ENCODE data around the gene SIGLEC12.
"Not testable (repeated sequence)": the region's sequence is repeated elsewhere in the genome, so short reads cannot be mapped to it uniquely, and the experiment has no call there.

The SIGLEC12 gene

DNA sequence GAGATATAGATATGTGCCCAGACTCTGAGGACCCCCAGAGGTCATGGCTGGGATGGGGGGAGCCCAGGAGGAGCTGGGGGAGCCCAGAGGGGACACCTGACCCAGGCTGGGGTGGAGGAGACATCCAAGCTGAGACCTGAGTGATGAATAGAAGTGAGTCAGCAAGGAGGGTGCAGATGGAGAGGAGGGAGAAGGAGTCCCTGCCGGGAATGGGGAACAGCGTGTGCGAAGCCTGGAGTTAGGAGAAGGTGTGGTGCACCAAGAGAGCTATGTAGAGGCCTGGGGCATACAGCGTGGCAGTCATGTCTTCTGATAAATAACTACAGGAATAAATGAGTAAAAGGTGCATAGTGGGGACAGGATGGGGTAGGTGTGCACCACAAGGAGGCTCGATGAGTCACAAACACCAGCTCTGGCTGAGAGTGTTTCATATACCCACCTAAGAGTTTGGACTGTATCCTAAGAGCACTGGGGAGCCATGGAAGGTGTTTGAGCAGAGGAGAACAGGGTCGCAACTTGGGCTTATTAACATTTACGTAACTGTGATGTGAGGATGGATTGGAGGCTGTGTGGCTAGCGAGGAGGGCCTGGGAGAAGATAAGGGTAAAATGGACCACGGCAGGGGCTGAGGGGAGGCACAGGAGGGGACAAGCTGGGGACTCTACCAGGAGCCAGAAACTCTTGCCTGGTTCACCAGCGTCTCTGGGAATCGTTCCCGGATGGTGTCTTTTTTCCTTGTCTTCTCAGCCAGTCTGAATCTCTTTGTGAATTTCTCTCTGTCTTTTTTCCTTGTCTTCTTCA lies 21.9 kb downstream of the SIGLEC12 start:
- DNase-seq (ENCODE audit: low spot score): no peak

DNA sequence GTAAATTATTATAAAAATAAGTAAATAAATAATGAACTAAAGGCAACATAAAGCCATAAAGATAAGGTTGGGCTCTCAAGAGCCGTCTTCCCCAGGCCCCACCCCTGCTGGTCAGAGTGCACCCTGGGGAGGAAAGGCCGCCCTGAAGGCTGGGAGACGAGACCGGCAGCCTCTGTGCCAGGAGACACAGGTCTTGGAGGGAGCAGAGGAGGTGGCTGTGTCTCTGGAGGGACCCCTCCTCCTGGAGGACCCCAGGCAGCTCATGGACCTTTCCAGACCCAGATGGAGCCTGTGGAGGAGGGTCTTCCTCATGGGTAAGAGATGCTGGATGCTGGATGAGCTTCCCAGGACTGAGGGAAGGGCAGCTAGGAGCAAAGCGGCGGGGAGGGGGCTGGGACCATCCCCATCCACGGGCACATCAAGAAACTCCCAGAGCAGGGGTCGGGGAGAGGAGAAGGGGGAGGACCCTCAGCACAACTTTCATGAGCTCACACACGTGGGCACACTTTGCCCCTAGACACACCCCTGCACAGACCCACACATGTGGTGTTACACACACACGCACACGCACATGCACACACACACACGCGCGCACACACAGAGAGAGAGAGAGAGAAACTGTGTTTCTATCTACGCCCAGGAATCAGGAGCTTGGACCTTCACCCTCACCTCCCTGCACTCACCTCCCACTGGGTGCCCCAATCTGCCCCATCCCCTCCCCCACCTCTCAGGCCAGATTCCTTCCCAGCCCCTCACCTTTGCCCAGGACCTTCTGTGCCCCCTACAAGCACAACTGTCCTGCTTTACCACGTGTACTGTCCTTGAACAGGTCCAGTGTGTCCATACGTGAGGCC lies 23.0 kb downstream of the SIGLEC12 start, which contains the start of gene CEACAM18:
Gene CEACAM18, plus strand, starts transcription at position 159 of the 854 bp plus-strand sequence.
- DNase-seq (ENCODE audit: low spot score): no peak

DNA sequence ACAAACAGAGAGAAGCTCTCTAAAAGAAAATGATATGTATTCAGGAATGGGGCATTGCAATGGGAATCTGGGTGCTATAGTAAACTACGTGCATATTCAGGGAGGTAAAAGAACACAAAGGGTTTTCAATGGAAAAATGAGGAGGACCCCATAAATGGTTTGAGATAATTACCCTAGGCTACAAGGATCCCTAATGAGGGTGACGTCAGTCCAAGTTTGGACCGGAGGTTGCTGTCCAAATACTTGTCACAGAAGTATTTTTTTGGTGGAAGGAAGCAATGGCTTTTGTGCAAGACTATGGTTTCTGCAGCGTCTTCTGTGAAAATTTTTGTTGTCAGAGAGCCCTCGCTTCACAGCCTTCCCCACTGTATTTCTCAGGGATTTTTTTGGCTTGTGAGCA lies 24.3 kb downstream of the SIGLEC12 start:
- no peak for DNase-seq (ENCODE audit: low spot score)

DNA sequence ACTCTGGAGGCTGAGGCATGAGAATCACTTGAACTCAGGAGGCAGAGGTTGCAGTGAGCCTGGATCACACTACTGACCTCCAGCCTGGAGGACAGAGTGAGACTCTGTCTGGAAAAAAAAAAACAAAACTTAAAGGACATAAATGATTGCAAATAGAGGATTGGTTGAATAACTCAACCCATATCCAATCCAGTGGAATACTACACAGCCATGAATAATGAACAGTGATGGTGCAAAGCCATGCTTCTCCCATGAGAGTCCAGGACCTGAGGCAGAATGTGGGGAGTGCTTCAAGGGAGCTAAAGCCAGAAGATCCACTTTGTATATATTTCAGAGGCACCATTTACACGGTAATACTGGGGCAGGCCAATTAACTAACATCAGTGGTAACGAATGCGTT lies 25.4 kb downstream of the SIGLEC12 start:
- no peak for DNase-seq (ENCODE audit: low spot score)

DNA sequence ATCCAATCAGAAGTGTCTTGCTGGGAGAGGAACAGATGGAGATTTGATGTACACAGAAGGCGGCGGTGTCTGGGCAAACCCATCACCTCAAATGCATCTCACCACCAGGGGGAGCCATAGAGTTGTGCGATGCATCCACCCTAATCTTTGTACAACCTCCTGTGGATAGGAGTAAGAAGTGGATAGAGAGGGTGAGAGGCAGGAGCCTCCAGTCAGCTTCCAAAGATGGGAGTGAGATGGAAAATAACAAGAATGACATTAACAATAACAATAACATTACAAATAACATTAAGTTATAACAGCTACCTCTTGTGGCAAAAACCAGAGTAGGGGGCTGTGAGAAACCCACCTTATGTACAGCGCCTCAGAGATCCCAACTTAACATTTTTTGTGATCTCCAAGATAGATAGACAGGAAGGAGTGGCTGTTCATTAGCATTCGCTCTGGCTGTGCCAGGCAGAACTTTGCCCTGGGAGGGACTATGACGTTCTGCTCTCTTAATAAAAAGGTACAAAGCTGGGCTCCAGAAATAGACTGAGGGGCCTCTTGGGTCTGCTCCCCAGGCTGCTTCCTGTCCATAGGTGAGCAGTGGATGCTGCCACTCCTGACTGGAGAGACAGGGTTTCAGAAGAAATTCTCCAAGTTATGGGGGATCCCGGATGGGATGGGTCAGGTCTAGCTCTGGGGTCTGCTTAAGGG lies 28.4 kb downstream of the SIGLEC12 start:
- DNase-seq (ENCODE audit: low spot score): no peak

DNA sequence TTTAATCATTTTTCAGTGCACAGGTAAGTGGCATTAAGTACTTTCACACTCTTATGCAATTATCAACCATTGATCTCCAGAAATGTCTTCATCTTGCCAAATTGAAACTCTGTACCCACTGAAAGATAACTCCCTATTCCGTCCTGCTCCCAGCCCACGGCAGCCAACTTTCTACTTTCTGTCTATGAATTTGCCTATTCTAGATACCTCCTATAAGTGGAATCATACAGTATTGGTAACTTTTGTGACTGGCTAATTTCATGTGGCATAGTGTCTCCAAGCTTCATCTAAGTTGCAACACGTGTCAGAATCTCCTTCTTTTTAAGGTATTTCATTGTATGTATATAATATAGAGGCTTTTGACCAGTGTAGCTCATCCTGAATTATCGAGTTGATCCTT lies 29.0 kb downstream of the SIGLEC12 start:
- DNase-seq (ENCODE audit: low spot score): no peak

DNA sequence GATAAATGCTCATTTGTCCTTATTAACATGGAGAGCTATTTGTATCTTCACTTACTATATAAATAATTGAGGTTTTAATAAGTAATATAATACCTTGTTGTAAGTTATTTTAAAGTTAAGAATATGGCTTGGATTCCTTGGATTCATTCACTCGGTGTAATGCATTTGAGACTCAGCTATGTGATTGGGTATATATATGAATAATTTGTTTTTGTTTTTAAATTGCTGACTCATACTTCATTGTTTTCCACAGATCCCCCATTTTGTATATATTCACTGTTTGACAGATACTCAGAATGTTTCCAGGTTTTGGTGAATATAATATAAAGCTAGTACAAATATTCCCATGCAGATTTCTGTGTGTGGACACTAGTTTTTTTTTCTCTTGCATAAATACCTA lies 30.1 kb downstream of the SIGLEC12 start:
- no peak for DNase-seq (ENCODE audit: low spot score)

DNA sequence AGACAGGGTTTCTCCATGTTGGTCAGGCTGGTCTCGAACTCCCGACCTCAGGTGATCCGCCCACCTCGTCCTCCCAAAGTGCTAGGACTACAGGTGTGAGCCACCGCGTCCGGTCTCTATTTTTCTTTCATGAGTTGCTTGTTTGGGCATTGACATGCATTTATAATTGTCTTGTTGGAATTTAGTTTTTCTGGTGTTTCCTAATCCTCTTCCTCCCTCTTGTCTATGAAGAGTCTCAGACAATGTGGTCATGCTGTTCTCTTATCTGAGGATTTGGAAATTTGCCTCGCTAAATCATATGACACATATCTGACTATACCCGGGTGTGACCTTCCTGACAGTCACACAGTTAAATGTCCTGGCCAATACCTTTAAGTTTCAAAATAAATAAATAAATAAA lies 30.6 kb downstream of the SIGLEC12 start:
- no peak for DNase-seq (ENCODE audit: low spot score)

DNA sequence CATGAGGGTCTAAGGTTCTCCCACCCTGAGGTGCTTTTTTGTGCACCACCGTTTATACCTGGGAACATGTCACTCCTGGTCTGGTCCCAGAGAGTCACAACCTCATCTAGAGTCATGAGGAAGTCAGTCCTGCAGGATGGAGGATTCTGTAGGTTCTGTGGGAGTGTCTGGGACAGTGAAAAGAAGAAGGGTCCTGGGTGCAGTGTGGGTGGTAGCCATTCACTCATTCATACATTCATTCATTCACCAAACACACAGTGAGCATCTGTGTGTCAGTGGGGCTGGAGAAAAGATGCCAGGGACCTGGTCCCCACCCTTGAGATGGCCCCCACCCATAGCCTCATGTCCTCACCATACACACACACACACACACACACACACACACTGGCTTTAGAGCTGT lies 32.0 kb downstream of the SIGLEC12 start:
- DNase-seq (ENCODE audit: low spot score): no peak

DNA sequence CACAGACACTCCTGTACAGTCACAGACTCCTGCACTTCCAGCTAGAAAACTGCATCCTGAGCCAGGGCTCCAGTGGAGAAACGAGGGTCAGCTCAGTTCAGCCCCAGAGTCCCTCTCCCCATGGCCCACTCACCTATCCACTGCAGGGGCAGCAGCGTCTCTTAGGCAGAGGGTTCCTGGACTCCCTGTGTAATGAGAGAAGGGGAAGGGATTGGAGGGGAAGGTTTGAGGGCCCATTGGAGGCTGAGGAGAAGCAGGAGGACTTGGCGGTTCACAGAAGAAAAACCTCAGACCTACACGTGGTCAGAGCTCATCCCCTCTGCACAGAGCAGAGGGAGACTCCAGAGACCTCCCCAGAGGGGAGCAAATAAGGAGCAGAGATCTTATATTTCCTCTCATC lies 32.4 kb downstream of the SIGLEC12 start:
- DNase-seq (ENCODE audit: low spot score): no peak

DNA sequence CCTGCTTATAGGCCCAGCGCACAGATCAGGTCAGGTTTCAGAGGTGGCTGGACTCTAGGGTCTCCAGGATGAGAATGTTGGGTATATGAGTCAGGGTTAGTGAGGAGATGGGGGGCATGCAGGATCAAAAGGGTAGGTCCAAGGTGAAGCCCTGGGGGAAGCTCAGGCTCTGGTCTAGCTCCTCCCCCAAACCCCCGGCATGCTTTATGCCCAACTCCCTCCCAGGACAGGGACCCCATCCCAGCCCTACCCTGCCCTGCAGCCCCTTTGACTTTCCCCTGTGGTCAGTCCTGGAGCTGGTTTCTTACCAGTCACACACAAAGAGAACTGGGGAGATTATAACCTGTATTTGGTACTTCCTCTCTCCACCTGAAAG lies 33.1 kb downstream of the SIGLEC12 start:
- no peak for DNase-seq (ENCODE audit: low spot score)

DNA sequence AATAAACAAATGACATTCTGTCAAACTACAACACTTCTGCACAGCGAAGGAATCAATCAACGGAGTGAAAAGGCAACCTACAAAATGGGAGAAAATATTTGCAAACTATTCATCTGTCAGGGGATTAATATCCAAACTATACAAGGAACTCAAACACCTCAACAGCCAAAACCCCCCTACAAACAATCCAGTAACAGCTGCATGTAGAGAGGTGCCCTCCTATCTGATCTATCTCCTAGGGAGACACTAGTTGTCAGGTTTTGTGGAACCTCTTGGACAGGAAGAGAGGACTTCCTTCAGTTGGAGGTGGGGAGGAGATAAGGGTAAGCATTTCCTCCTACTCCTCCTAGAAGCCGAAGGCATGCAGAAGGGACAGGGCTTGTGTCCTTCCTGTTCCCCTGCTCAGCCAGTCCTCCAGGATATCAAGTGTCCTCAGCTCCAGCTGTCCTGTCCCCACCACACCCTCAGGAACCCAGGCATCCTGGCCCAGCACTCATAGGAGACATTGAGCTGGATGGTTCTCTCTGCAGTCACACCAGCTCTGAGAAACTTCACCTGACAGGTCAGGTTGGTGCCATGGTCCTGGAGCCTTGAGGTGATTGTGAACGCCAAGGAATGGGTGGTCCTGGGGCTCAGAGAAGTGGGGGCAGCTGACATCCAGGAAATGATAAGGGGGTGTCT lies 33.6 kb downstream of the SIGLEC12 start:
- DNase-seq (ENCODE audit: low spot score): no peak

DNA sequence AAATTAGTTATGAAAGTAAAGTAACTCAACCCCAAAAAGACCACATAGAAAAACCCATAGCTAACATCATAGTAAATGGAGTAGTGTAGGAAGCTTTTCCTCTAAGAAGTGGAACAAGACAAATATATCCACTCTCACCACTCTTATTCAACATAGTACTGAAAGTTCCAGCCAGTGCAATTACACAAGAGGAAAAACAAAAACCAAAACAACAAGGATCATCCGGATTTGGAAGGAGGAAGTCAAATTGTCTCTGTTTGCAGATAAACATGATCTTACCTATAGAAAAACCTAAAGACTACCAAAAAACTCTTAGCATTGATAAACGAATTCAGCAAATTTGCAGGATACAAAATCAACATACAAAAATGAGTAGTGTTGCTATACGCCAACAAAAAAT lies 34.9 kb downstream of the SIGLEC12 start:
- DNase-seq (ENCODE audit: low spot score): no peak

DNA sequence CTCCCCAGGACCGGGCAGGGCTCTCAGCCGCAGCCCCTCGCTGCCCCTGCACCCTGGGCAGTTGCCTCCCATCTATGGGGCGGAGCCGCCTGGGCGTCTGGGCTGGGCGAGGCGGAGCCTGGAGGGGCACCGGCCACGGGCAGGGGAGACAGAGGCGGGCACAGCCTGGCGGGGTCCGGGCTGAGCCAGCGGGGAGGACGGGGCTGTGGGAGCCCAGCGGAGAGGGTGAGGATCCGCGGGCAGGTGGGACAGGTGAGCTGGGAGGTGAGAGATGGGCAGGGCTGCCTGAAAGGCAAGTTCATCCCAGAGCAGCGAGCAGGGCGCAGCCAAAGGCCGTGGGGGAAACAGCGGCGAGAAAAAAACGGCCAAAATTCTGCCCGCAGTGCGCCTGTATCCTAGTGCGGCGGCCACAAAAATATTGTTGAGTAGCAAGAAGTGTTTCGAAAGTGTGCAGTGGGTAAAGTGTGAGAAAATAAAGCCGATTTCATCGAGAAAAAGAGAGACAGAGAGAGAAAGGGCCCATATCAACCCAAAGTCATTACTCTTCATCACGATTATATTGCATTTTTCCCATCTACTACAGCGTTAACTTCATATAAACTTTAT lies 37.5 kb downstream of the SIGLEC12 start:
- not testable (repeated sequence) for DNase-seq (ENCODE audit: low spot score)

DNA sequence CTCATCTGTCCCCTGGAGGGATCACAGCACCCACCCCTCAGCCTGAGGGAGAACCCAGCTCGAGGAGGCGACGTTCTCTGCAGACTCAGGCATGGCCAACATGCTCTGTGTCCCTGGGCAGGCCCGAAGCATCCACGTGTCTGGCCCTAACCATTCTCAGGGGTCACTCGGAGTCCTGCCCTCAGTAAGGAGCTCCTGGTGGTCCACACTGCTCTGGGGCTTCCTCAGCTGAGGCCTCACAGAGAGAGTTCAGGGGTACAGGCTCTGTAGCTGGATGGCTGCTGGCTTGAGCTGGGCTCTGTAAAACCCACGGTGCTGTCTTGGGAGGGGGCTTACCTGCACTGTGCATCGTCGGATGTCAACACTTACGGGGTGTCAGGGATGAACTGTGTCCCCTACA lies 38.9 kb downstream of the SIGLEC12 start:
- DNase-seq (ENCODE audit: low spot score): no peak

DNA sequence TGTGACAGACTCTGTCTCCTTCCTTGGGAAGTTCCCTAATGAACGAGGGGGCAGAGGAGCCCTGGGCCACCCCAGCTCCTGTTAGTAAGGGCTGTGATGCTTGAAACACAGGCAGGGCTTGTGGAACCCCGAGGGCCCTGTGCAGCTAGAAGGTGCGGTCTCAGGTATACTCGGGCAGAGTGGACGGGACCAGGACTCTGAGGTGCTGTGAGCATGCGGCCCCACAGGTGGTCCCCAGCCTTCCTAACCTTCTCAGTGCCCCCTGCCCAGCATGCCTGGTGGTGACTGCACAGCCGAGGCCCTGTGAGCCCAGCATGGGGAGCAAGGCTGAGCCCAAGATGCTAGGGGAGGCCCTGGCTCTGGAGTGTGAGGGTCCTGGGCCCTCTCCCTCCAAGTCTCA lies 39.3 kb downstream of the SIGLEC12 start:
- no peak for DNase-seq (ENCODE audit: low spot score)

DNA sequence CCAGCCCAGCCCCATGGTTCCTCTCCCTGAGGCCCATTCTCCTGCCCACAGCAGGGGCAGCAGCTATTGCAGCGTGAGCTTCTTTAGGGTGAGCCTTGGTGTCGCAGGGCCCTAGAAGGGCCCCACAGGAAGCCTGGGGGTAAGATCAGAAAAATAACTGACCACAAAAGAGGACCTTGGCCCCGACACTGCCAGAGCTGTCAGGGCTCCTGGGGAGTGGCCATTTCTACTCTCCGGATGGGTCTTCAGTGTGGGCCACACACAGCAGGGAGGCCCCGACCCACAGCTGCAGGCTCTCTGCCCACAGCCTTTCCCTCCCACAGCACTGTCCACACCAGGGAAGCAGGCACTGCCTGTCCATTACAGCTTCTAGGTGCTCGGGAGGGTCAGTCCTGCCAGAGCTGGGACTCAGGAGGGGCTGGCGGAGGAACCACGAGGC lies 39.9 kb downstream of the SIGLEC12 start:
- no peak for DNase-seq (ENCODE audit: low spot score)

DNA sequence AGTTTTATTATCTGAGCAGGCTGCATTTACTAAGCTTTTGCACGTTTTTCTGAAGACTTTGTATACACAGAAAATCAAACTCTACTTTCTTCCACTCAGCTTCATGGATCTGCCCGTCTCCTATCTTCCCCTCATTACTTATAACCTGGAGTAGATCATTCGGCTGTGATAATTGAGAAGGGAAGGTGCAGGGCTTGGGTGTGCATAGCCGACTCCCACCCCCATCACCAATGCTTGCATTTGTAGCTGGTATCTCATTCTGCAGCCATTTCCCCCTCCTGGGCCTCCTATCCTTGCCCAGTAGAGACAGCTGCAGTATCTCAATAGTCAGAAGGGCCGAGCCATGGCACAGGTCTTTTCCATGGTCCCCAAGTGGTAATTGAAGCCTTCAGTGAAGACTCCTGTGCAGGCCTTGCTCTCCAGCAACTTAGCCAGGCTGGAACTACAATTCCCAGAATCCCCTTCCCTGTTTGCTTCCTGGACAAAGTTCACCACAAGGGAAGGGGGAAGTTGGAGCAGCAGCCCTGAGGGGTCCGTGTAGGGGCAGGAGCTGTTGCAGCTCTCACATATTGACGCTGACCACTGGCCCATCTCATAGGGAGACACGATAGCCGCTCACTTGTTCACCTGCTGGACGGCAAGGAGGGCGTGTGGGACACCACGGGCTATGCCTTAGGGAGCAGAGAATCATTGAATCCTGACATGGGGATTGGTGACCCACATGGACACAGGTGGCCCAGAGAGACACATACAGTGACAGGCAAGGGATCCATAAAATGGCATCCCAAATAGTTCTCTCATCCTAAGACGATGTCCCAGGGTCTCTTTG lies 41.2 kb downstream of the SIGLEC12 start:
- no peak for DNase-seq (ENCODE audit: low spot score)

DNA sequence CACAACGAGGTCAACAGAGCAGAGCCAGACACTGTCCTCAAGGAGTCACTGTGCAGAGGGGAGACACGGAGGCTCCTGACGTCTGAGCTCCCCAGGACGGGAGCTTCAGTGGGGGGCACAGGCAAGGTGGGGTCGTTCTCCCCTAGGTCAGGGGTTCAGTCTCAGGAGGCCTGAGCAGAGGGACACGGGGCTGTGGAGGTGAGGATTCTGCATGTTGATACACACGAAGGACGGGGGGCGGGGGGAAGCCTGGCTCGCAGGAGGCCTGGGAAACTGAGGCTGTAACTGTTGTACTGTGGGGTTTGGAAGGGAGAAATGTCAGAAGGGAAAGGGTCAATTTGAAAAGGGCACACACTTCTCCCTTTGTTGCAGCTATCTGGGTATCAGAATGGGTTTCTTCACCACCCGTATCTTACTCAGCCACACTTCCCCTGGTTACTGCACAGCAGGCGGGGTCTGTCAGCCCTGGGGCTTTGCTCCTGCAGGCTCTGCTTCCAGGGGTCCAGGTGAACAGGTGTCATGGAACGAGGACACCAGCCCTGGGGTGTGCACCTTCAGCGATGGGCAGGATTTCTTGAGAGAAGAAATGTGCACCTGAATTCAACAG lies 42.6 kb downstream of the SIGLEC12 start:
- DNase-seq (ENCODE audit: low spot score): no peak

DNA sequence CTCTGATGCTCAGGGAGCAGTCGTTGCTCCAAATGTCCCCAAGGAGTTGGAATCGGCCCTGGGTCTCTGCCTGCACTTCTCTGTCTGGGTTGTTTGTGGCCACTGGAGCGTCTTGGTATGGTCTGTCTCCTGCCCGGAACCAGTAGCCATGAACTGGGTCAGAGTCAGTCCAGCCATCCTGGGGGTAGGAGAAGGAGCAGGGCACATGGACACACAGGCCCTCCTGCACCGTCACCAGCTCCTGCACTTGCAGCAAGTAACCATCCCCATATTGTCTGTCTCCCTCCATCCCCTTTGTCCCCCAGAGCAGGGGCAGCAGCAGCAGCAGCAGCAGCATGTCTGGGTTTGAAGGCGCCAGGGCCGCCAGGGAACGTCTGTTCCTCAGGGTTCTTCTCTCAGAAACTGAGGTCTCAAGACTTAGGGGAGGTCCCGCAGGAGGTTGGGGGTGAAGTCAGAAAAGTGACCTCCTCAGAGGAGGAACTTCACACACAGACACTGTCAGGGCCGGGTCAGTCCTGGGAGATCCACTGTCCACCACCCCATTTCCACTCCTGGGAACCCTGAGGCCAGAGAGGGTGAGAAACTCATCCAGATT lies 43.5 kb downstream of the SIGLEC12 start, which contains the start of gene SIGLEC8:
Gene SIGLEC8, minus strand, starts transcription at position 404 of the 595 bp plus-strand sequence. Its CDS starts 67 bp downstream, at position 337.
- no peak for DNase-seq (ENCODE audit: low spot score)

Measured in left forelimb (tissue), 1 donor.